Effector CD8-positive, alpha-beta T cell (primary cell): Measurements from ENCODE around the gene SDK1.
"Not testable (repeated sequence)": the region's sequence is repeated elsewhere in the genome, so short reads cannot be mapped to it uniquely, and the experiment has no call there.

Source experiments
- DNase-seq: peaks from one replicate; lab custom pipeline; 2025; lab: John Stamatoyannopoulos, UW

The SDK1 gene

GRCh38 chr7:3923307-3923918 lies 622.4 kb downstream of the SDK1 start:
- no peak for DNase-seq

- no peak for DNase-seq
Measured at GRCh38 chr7:3924277-3924676, 623.2 kb downstream of the SDK1 start.

- DNase-seq: no peak
Measured at GRCh38 chr7:3927446-3928110, 626.5 kb downstream of the SDK1 start.

- DNase-seq: no peak
Measured at GRCh38 chr7:3928727-3929515, 627.9 kb downstream of the SDK1 start.

- no peak for DNase-seq
Measured at GRCh38 chr7:3931843-3932242, 630.8 kb downstream of the SDK1 start.

GRCh38 chr7:3937146-3937545 lies 636.1 kb downstream of the SDK1 start:
- no peak for DNase-seq

GRCh38 chr7:3937605-3938004 lies 636.6 kb downstream of the SDK1 start:
- no peak for DNase-seq

- not testable (repeated sequence) for DNase-seq
Measured at GRCh38 chr7:3941706-3942105, 640.7 kb downstream of the SDK1 start.

- DNase-seq: no peak
Measured at GRCh38 chr7:3942276-3942675, 641.2 kb downstream of the SDK1 start.

GRCh38 chr7:3942816-3943745 lies 642.0 kb downstream of the SDK1 start:
- DNase-seq: no peak

GRCh38 chr7:3943779-3944520 lies 642.9 kb downstream of the SDK1 start:
- no peak for DNase-seq

GRCh38 chr7:3949242-3949640 lies 648.2 kb downstream of the SDK1 start:
- no peak for DNase-seq

GRCh38 chr7:3950249-3950648 lies 649.2 kb downstream of the SDK1 start:
- DNase-seq: no peak

- DNase-seq: no peak
Measured at GRCh38 chr7:3951316-3952055, 650.4 kb downstream of the SDK1 start.

GRCh38 chr7:3953133-3953532 lies 652.1 kb downstream of the SDK1 start:
- DNase-seq: no peak

GRCh38 chr7:3953946-3954345 lies 652.9 kb downstream of the SDK1 start:
- DNase-seq: no peak

- no peak for DNase-seq
Measured at GRCh38 chr7:3955026-3955425, 654.0 kb downstream of the SDK1 start.

GRCh38 chr7:3955751-3956696 lies 655.0 kb downstream of the SDK1 start:
- DNase-seq: no peak

- no peak for DNase-seq
Measured at GRCh38 chr7:3956949-3957348, 655.9 kb downstream of the SDK1 start.
